Esophagus muscularis mucosa (tissue), 4 donors: ENCODE data around the gene CCDC47. TPM values are rescaled to one million over a fixed set of nuclear protein-coding genes. Genes with fewer than 3 reads are reported as not detected.
"Not testable (repeated sequence)": the region's sequence is repeated elsewhere in the genome, so short reads cannot be mapped to it uniquely, and the experiment has no call there.

Experiments used
- DNase-seq: peaks from one replicate; pipeline ENCODE4 v3.0.0-alpha.2; 2017; ENCODE audit errors: extremely low spot score
- H3K27ac ChIP-seq, 4 donors: fragments of 200-600 bp; sonication (generic); replicated peaks in 1 of 4; 1 replicate in 3 of 4; 2 replicates in 1 of 4; pipeline ENCODE4 v1.5.1; 2016 to 2019; ENCODE audit warnings: mild to moderate bottlenecking in 1 of 4
- H3K27me3 ChIP-seq, 4 donors: fragments of 200-600 bp; sonication (generic); one replicate each; pipeline versions ENCODE4 v1.5.1 to v1.6.0; 2016 to 2019
- H3K36me3 ChIP-seq, 4 donors: fragments of 200-600 bp; sonication (generic); one replicate each; pipeline ENCODE4 v1.5.1; 2016 to 2019
- H3K4me1 ChIP-seq, 4 donors: fragments of 200-600 bp; sonication (generic); one replicate each; pipeline ENCODE4 v1.5.1; 2016 to 2019
- H3K4me3 ChIP-seq, 4 donors: fragments of 200-600 bp; sonication (generic); 1 replicate in 2 of 4; 2 replicates in 2 of 4; pipeline ENCODE4 v1.5.1; 2016 to 2019; ENCODE audit warnings: mild to moderate bottlenecking in 4 of 4, moderate library complexity in 1 of 4
- H3K9me3 ChIP-seq, 4 donors: fragments of 200-600 bp; sonication (generic); 1 replicate in 3 of 4; 2 replicates in 1 of 4; pipeline ENCODE4 v1.5.1; 2016 to 2019
- EP300 ChIP-seq: sonication (generic); formaldehyde crosslinking; IDR thresholded peaks from one replicate; pipeline ENCODE4 v1.6.1; 2017; ENCODE audit warnings: antibody characterized with exemption
- POLR2A ChIP-seq: fragments of 450-650 bp; IDR thresholded peaks from one replicate; pipeline ENCODE4 v1.6.1; 2017; ENCODE audit warnings: antibody characterized with exemption, moderate library complexity, mild to moderate bottlenecking, low read depth
- POLR2AphosphoS5 ChIP-seq, 2 donors: sonication (generic); formaldehyde crosslinking; IDR thresholded peaks; one replicate each; pipeline ENCODE4 v1.6.1; 2017; ENCODE audit warnings: antibody characterized with exemption in 2 of 2
- WGBS: methylation state at CpG from one replicate; pipeline ENCODE4 v1.1.5; 2018; 5-methylcytosine and 5-hydroxymethylcytosine counted together
- intact Hi-C: fragments of 100-400 bp; cut with DNase I; formaldehyde crosslinking; loops from one replicate; pipeline ENCODE4 v1.15.1; 2023
- total RNA-seq, 4 donors: library from RNA; depleted of rRNA; stranded (reverse); fragments of >200 nt; gene quantifications; one replicate each; pipeline versions ENCODE4 v1.1.0 to v1.2.1, GENCODE V29; 2016
- TF ChIP-seq, protein P1 (sequence below), 3 experiments: fragments of 200-600 bp in 2 of 3; fragments of 450-650 bp in 1 of 3; sonication (generic) in 2 of 3; IDR thresholded peaks; one replicate each; pipeline ENCODE4 v1.5.1; 2017 to 2019; ENCODE audit warnings: antibody characterized with exemption in 3 of 3, mild to moderate bottlenecking in 2 of 3, moderate library complexity in 1 of 3

CCDC47 gene
- total RNA-seq, 4 donors from 2014 or later, result 47.3 to 60.7 (median 56.2) TPM

DNA sequence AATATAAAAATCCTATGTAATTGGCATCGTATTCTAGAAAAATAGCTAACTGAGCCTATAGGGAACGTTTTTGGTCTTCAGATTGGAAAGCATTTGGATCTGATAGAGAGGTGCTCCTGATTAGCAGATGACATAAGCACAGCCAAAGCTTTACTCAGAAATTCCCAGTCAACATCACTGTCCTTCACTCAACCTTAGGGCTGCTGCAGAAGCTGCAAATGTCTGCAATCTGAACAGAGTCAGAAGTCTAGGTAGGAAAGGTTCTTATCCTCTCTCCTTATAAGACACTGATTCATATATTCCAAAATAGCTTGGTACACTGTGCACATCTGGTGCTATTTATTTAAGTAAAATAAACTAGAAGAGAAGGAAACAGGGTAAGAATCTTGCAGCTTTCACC is 51.0 kb downstream of the CCDC47 start:
- H3K27ac ChIP-seq, result no peak overlapping the region
- H3K27me3 ChIP-seq, result no peaks in the 10 kb centered on the region
- no peaks in the 10 kb centered on the region for H3K9me3 ChIP-seq
- peaks cover 11 to 64% (median 31%) of the 10 kb centered on the region in 4 donors for H3K36me3 ChIP-seq
- no peak overlapping the region for H3K4me3 ChIP-seq
- H3K4me1 ChIP-seq, result peaks cover 0 to 11% (median 0%) of the 10 kb centered on the region in 4 donors
- DNase-seq, result no peak
- intact Hi-C loops, result no loop called here
- TF ChIP-seq POLR2AphosphoS5 (IDR thresholded peaks at IDR 0.05), result no peak
- TF ChIP-seq EP300, result no peak
- TF ChIP-seq, protein P1, sequence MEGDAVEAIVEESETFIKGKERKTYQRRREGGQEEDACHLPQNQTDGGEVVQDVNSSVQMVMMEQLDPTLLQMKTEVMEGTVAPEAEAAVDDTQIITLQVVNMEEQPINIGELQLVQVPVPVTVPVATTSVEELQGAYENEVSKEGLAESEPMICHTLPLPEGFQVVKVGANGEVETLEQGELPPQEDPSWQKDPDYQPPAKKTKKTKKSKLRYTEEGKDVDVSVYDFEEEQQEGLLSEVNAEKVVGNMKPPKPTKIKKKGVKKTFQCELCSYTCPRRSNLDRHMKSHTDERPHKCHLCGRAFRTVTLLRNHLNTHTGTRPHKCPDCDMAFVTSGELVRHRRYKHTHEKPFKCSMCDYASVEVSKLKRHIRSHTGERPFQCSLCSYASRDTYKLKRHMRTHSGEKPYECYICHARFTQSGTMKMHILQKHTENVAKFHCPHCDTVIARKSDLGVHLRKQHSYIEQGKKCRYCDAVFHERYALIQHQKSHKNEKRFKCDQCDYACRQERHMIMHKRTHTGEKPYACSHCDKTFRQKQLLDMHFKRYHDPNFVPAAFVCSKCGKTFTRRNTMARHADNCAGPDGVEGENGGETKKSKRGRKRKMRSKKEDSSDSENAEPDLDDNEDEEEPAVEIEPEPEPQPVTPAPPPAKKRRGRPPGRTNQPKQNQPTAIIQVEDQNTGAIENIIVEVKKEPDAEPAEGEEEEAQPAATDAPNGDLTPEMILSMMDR (IDR thresholded peaks at IDR 0.05), result no peak
- TF ChIP-seq POLR2A, result no peak
- whole genome bisulfite sequencing, result 71% methylated on average over 2 of the region's 2 CpGs

GRCh38 chr17:63720194-63720593 is 53.2 kb downstream of the CCDC47 start:
- Histone ChIP-seq H3K4me1 (peaks cover 0 to 11% (median 0%) of the 10 kb centered on the region in 4 donors), H3K36me3 (peaks cover 6 to 55% (median 20%) of the 10 kb centered on the region in 4 donors)
- H3K4me3 ChIP-seq, H3K27me3 ChIP-seq, H3K27ac ChIP-seq, H3K9me3 ChIP-seq, intact Hi-C loops, DNase-seq: not testable (repeated sequence)
- WGBS, result 98% methylated on average over 5 of the region's 5 CpGs

- Histone ChIP-seq H3K27me3 (no peaks in the 10 kb centered on the region), H3K27ac (no peak overlapping the region), H3K9me3 (no peaks in the 10 kb centered on the region), H3K36me3 (peaks cover under 1 to 56% (median 16%) of the 10 kb centered on the region in 4 donors), H3K4me1 (peaks cover 0 to 11% (median 0%) of the 10 kb centered on the region in 4 donors), H3K4me3 (no peak overlapping the region)
- WGBS, result 81% methylated on average over 5 of the region's 5 CpGs
- intact Hi-C loops, result no loop called here
- no peak for DNase-seq
- no peak for TF ChIP-seq EP300
- TF ChIP-seq POLR2AphosphoS5 (IDR thresholded peaks at IDR 0.05), result no peak
- TF ChIP-seq POLR2A, result no peak
- TF ChIP-seq, protein P1 (IDR thresholded peaks at IDR 0.05), result no peak
Measured at GRCh38 chr17:63718988-63719387, 54.4 kb downstream of the CCDC47 start.

DNA sequence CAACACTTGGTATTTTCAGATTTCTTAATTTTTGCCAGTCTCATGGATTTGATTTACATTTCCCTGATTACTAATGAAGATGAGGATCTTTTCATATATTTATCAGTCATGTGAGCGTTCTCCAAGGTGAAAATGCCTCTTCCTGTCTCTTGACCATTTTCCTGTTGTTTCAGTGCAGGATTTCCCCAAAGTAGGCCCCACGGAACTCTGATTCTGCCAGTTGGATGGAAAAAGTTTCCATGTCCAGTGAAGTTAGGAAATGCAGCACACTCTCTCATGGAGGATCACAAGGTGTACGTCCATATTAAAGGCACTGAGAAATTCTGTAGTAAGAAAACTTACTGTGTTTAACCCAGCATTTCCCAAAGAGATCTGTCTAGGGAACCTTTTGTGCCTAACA is 57.0 kb downstream of the CCDC47 start:
- Histone ChIP-seq H3K4me1 (no peaks in the 10 kb centered on the region), H3K27ac (no peak overlapping the region), H3K27me3 (no peaks in the 10 kb centered on the region), H3K9me3 (no peaks in the 10 kb centered on the region), H3K36me3 (peaks cover 24 to 68% (median 42%) of the 10 kb centered on the region in 4 donors), H3K4me3 (no peak overlapping the region)
- 83% methylated on average over 3 of the region's 3 CpGs for WGBS
- TF ChIP-seq POLR2AphosphoS5 (IDR thresholded peaks at IDR 0.05) (no peak), EP300 (no peak), POLR2A (no peak)
- TF ChIP-seq, protein P1 (IDR thresholded peaks at IDR 0.05), result no peak
- intact Hi-C loops, result no loop called here
- no peak for DNase-seq

- Histone ChIP-seq H3K4me3 (no peak overlapping the region), H3K9me3 (no peaks in the 10 kb centered on the region), H3K27ac (no peak overlapping the region), H3K27me3 (no peaks in the 10 kb centered on the region), H3K4me1 (no peaks in the 10 kb centered on the region), H3K36me3 (peaks cover 41 to 77% (median 59%) of the 10 kb centered on the region in 4 donors)
- TF ChIP-seq EP300, result no peak
- TF ChIP-seq, protein P1 (IDR thresholded peaks at IDR 0.05), result no peak
- TF ChIP-seq POLR2AphosphoS5 (IDR thresholded peaks at IDR 0.05), result no peak
- no peak for TF ChIP-seq POLR2A
- 70% methylated on average over 10 of the region's 10 CpGs for WGBS
- intact Hi-C loops, result no loop called here
- no peak for DNase-seq
Measured at GRCh38 chr17:63714550-63715277, 58.7 kb downstream of the CCDC47 start.
